ENCODE measurements around the gene PLD1.

PLD1 gene

GRCh38 chr3:171731691-171732090, 78.6 kb downstream of the PLD1 start:
- no peaks in the 10 kb centered on the region for H3K9me3 ChIP-seq (ENCODE audit: control insufficient read depth, insufficient read depth, low read length)
- H4K20me1 ChIP-seq (ENCODE audit: control insufficient read depth, insufficient read depth, low read depth, low read length) = no peaks in the 10 kb centered on the region
- no peaks in the 10 kb centered on the region for H3K4me1 ChIP-seq (ENCODE audit: control insufficient read depth, low read length)
- no peaks in the 10 kb centered on the region for H3F3A ChIP-seq (ENCODE audit: control insufficient read depth, insufficient read depth)
- H3K36me3 ChIP-seq (ENCODE audit: control insufficient read depth, low read length) = no peaks in the 10 kb centered on the region
- H3K4me2 ChIP-seq (ENCODE audit: low read length) = no peak overlapping the region
- no peaks in the 10 kb centered on the region for H3K9me2 ChIP-seq (replicated peaks; ENCODE audit: control insufficient read depth, low read length)
- no peak overlapping the region for H3K4me3 ChIP-seq (ENCODE audit: low read length)
- H3K79me2 ChIP-seq (ENCODE audit: control insufficient read depth, low read length) = no peaks in the 10 kb centered on the region
- H3K27ac ChIP-seq (ENCODE audit: low read depth, low read length) = no peak overlapping the region
- TF ChIP-seq CTCF (IDR thresholded peaks at IDR 0.05; ENCODE audit: low read depth, low read length, poor library complexity, severe bottlenecking) (no peak), EZH2phosphoT487 (IDR thresholded peaks at IDR 0.05; ENCODE audit: borderline replicate concordance, low read length) (no peak)
- H3K27me3 ChIP-seq (ENCODE audit: control insufficient read depth, low read length) = no peaks in the 10 kb centered on the region

- TF ChIP-seq EZH2phosphoT487 (IDR thresholded peaks at IDR 0.05; ENCODE audit: borderline replicate concordance, low read length) (no peak), CTCF (IDR thresholded peaks at IDR 0.05; ENCODE audit: low read depth, low read length, poor library complexity, severe bottlenecking) (no peak)
- Histone ChIP-seq H3K4me3 (ENCODE audit: low read length) (no peak overlapping the region), H3F3A (ENCODE audit: control insufficient read depth, insufficient read depth) (no peaks in the 10 kb centered on the region), H3K4me1 (ENCODE audit: control insufficient read depth, low read length) (no peaks in the 10 kb centered on the region), H3K9me2 (replicated peaks; ENCODE audit: control insufficient read depth, low read length) (no peaks in the 10 kb centered on the region), H3K27ac (ENCODE audit: low read depth, low read length) (no peak overlapping the region), H3K27me3 (ENCODE audit: control insufficient read depth, low read length) (no peaks in the 10 kb centered on the region), H3K9me3 (ENCODE audit: control insufficient read depth, insufficient read depth, low read length) (no peaks in the 10 kb centered on the region), H4K20me1 (ENCODE audit: control insufficient read depth, insufficient read depth, low read depth, low read length) (no peaks in the 10 kb centered on the region), H3K4me2 (ENCODE audit: low read length) (no peak overlapping the region), H3K36me3 (ENCODE audit: control insufficient read depth, low read length) (no peaks in the 10 kb centered on the region), H3K79me2 (ENCODE audit: control insufficient read depth, low read length) (no peaks in the 10 kb centered on the region)
Observed at GRCh38 chr3:171729452-171730334, 80.6 kb downstream of the PLD1 start.

- Histone ChIP-seq H3K79me2 (ENCODE audit: control insufficient read depth, low read length) (no peaks in the 10 kb centered on the region), H3K27ac (ENCODE audit: low read depth, low read length) (no peak overlapping the region), H3K27me3 (ENCODE audit: control insufficient read depth, low read length) (no peaks in the 10 kb centered on the region), H3K4me2 (ENCODE audit: low read length) (no peak overlapping the region), H3K4me1 (ENCODE audit: control insufficient read depth, low read length) (no peaks in the 10 kb centered on the region), H3K9me2 (replicated peaks; ENCODE audit: control insufficient read depth, low read length) (no peaks in the 10 kb centered on the region), H3K36me3 (ENCODE audit: control insufficient read depth, low read length) (no peaks in the 10 kb centered on the region), H3F3A (ENCODE audit: control insufficient read depth, insufficient read depth) (no peaks in the 10 kb centered on the region), H4K20me1 (ENCODE audit: control insufficient read depth, insufficient read depth, low read depth, low read length) (no peaks in the 10 kb centered on the region), H3K9me3 (ENCODE audit: control insufficient read depth, insufficient read depth, low read length) (no peaks in the 10 kb centered on the region), H3K4me3 (ENCODE audit: low read length) (no peak overlapping the region)
- no peak for TF ChIP-seq EZH2phosphoT487 (IDR thresholded peaks at IDR 0.05; ENCODE audit: borderline replicate concordance, low read length)
- no peak for TF ChIP-seq CTCF (IDR thresholded peaks at IDR 0.05; ENCODE audit: low read depth, low read length, poor library complexity, severe bottlenecking)
Observed at GRCh38 chr3:171727288-171727687, 83.0 kb downstream of the PLD1 start.
